ENCODE data around the gene B3GALT4. TPM values are rescaled to one million over a fixed set of nuclear protein-coding genes. Genes with fewer than 3 reads are reported as not detected.
A peak's percentile ranks its signal among the peaks of the same experiment; 100 is the strongest.

The B3GALT4 gene
- total and polyA plus RNA-seq, 2 of the 13 experiments (the other 11 are each of a cell fraction or from before 2014, with no cell fraction given) = 0.04 to 0.27 TPM

DNA sequence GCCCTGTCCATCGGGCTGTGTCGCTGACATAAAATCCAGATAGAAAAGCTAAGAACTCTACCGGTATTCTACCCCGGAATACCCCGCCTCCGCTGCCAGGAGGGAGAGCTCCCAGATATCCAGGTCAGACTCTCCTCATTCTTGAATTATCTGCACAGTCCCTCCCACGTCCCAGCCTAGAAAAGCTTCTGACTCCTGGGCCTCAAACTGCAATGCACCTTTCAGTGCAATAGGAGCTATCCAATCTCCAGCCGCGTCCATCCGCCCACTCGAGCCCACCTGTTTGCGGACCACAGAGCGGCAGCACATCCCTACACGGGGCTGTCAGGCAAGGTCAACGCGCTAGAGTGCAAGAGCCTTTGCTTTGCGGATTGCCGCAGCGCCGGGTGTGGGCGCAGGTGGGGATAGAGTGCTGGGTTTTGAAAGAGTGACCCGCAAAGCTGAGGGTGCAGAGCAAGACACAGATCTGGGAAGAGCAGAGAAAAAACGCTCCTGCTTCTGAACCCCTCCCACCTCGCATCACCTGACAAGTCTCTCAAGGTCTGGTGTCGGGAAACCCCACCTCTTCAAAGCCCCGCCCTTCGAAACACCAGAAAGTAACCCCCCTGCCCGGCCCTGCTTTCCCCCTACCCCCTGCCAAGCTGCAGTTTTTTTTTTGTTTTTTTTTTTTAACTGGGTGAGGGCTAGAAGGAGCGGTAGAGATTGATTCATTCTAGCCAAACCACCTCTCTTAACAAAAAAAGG is 35.6 kb downstream of the B3GALT4 start (continued):
- TF ChIP-seq, protein P1, sequence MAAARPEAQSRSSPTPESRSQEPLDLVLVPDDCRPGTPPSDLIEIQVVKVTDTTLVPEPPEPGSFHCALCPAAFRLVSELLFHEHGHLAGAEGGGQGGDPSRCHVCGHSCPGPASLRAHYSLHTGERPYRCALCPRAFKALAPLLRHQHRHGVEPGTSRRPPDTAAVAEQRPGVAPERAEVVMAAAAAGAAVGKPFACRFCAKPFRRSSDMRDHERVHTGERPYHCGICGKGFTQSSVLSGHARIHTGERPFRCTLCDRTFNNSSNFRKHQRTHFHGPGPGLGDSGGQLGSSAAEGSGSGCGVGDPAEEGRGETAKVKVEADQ (CRISPR knock-in tag; IDR thresholded peaks at IDR 0.05; ENCODE audit: borderline replicate concordance) = no peak
- TF ChIP-seq, protein P2, sequence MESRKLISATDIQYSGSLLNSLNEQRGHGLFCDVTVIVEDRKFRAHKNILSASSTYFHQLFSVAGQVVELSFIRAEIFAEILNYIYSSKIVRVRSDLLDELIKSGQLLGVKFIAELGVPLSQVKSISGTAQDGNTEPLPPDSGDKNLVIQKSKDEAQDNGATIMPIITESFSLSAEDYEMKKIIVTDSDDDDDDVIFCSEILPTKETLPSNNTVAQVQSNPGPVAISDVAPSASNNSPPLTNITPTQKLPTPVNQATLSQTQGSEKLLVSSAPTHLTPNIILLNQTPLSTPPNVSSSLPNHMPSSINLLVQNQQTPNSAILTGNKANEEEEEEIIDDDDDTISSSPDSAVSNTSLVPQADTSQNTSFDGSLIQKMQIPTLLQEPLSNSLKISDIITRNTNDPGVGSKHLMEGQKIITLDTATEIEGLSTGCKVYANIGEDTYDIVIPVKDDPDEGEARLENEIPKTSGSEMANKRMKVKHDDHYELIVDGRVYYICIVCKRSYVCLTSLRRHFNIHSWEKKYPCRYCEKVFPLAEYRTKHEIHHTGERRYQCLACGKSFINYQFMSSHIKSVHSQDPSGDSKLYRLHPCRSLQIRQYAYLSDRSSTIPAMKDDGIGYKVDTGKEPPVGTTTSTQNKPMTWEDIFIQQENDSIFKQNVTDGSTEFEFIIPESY (CRISPR knock-in tag; IDR thresholded peaks at IDR 0.05) = 0 out of 2 replicates have a peak, but pooled peaks have one; percentile 20
- 0 out of 2 replicates have a peak, but pooled peaks have one; percentile 0 for TF ChIP-seq TRAFD1 (CRISPR knock-in tag; IDR thresholded peaks at IDR 0.05; ENCODE audit: borderline replicate concordance)
- TF ChIP-seq, protein P3, sequence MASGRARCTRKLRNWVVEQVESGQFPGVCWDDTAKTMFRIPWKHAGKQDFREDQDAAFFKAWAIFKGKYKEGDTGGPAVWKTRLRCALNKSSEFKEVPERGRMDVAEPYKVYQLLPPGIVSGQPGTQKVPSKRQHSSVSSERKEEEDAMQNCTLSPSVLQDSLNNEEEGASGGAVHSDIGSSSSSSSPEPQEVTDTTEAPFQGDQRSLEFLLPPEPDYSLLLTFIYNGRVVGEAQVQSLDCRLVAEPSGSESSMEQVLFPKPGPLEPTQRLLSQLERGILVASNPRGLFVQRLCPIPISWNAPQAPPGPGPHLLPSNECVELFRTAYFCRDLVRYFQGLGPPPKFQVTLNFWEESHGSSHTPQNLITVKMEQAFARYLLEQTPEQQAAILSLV (CRISPR knock-in tag; IDR thresholded peaks at IDR 0.05; ENCODE audit: borderline replicate concordance) = no peak
- no peak for TF ChIP-seq NFE2 (CRISPR knock-in tag; IDR thresholded peaks at IDR 0.05)
- TF ChIP-seq ZNF768 (CRISPR knock-in tag; IDR thresholded peaks at IDR 0.05) = peak; percentile 55; the same call in 1 of the 2 replicates
- TF ChIP-seq ZNF160 (CRISPR knock-in tag; IDR thresholded peaks at IDR 0.05) = no peak
- TF ChIP-seq RERE (CRISPR knock-in tag; IDR thresholded peaks at IDR 0.05; ENCODE audit: low read depth) = peak; percentile 33; the same call in 1 of the 2 replicates
- peak; percentile 48; the same call in 1 of the 2 replicates for TF ChIP-seq ELF3 (CRISPR knock-in tag; IDR thresholded peaks at IDR 0.05)
- TF ChIP-seq TCF7 (IDR thresholded peaks at IDR 0.05; ENCODE audit: low read depth) = peak; percentile 39; the same call in 1 of the 2 replicates
- TF ChIP-seq ZNF510 (CRISPR knock-in tag; IDR thresholded peaks at IDR 0.05; ENCODE audit: low read depth) = 0 out of 2 replicates have a peak, but pooled peaks have one; percentile 33
- no peak for TF ChIP-seq CENPT (CRISPR knock-in tag; IDR thresholded peaks at IDR 0.05; ENCODE audit: low read depth)
- TF ChIP-seq ZNF501 (CRISPR knock-in tag; IDR thresholded peaks at IDR 0.05) = peak; percentile 44; the same call in 1 of the 2 replicates
- TF ChIP-seq ZBTB46 (CRISPR knock-in tag; IDR thresholded peaks at IDR 0.05; ENCODE audit: borderline replicate concordance) = no peak
